GM12872 (cell line): Measurements from ENCODE around the gene RPRML.

Experiments used
- TF ChIP-seq, protein P1 (sequence below): IDR thresholded peaks from 3 replicates; pipeline ENCODE4 v1.5.1; 2011; ENCODE audit warnings: low read depth, mild to moderate bottlenecking, low read length, moderate library complexity; ENCODE audit not compliant: insufficient read depth

Gene RPRML

GRCh38 chr17:46971647-46972300 lies 7.3 kb downstream of the RPRML start:
- TF ChIP-seq, protein P1, sequence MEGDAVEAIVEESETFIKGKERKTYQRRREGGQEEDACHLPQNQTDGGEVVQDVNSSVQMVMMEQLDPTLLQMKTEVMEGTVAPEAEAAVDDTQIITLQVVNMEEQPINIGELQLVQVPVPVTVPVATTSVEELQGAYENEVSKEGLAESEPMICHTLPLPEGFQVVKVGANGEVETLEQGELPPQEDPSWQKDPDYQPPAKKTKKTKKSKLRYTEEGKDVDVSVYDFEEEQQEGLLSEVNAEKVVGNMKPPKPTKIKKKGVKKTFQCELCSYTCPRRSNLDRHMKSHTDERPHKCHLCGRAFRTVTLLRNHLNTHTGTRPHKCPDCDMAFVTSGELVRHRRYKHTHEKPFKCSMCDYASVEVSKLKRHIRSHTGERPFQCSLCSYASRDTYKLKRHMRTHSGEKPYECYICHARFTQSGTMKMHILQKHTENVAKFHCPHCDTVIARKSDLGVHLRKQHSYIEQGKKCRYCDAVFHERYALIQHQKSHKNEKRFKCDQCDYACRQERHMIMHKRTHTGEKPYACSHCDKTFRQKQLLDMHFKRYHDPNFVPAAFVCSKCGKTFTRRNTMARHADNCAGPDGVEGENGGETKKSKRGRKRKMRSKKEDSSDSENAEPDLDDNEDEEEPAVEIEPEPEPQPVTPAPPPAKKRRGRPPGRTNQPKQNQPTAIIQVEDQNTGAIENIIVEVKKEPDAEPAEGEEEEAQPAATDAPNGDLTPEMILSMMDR: no peak

DNA sequence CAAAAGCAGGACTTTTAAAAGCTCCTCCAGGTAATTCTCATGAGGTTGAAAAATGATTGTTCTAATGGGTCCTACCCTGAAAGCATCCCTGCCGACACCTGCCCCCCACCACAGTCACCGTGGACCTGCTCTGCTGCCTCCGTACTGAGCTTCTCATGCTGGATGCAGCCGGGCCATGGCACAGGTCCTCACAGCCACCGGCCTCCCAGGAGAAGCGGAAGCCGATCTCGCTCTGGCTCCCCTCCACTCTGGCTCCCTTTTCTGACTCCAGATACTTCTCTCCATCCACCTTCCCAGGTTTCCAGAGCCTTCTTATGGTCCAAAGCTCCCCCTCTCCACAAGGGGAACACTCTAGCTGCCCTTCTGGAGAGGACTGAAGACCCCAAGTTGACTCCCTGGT lies 10.2 kb downstream of the RPRML start:
- TF ChIP-seq, protein P1: no peak

DNA sequence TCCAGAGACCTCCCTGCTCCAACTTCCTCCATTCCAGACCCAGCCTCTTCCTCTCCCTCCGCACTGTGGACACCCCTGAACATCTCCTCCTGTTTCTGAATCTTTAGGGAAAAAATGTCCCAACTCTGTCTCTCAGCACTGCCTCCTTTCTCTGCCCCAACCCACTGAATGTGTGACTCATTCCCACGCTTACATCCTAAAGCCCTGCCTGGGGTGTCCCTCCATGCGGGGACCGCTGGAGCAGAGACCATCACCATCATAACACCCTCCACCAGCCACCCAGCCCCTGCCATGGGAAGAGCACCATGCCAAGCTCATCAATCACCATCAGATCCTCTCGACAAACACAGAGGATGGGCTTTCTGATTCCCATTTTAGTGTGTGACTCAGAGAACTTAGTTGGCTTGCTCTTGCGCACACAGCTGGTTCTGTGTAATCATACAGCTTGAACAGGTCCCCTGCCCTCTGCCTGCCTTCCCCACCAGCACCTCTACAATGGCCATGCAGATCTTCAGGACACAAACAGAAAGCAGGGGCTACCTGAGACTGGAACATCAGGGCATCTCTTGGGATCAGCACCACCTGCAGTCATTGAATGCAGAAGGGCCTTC lies 10.7 kb downstream of the RPRML start:
- TF ChIP-seq, protein P1: no peak

DNA sequence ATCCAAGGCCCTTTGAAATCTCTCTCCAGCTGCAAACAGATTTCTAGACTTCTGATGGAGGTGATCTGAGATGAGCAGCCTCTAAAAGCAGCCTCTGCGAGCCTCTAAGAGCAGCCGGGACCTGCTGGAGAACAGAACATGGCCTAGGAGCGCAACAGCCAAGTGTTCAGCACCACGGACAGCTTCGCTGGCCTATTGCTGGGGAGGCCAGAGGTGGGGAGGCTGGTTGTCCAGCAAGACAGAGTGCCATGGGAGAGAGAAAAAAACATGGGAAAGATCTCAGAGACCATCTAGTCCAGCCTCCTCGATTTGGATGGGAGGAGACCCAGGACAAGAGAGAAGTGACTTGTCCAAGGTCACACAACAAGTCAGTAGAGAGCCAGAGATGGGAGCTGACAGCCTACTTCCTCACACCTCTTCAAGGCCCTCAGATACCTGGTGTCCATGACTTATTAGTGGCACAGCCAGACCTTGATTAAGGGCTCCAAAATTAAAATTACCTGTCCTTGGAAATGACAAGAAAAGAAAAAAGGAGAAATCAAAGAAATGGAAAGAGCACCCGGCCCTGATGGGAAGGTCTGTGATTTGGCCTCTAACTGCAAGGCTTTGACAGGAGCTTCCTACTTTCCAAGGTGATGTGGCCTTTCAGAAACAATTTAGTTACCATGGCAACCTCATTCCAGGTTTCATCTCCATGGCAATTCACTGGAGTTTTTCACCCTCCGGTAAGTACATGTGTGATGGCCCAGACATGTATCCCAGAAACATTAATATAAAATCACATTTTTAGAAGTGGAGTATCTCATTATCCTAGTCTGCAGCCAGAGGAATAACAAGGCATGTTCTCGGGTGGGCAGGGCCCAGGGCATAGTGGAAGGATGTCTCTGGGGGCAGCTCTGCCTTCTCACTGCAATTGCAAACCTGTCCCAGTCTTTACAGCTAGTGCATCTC lies 14.5 kb downstream of the RPRML start:
- TF ChIP-seq, protein P1: no peak

DNA sequence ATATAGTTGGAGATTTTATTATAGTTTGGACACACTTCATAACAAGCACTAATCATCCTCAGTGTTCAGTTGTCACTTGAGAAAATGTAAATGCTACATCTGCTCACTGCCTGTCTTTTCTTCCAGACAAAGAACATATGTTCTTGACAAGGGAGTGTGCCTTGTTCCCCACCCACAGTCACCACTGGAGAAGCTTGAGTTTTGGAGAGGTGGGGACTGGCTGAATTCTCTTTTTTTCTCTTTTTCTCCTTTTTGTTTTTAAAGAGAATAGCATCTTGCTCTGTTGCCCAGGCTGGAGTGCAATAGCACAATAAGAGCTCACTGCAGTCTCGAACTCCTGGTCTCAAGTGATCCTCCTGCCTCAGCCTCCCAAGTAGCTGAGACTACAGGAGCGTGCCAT lies 15.5 kb downstream of the RPRML start:
- TF ChIP-seq, protein P1: no peak

- TF ChIP-seq, protein P1: no peak
These were observed 16.7 kb downstream of the RPRML start for GRCh38 chr17:46962374-46962790.

- TF ChIP-seq, protein P1: no peak
These were observed 18.9 kb downstream of the RPRML start for GRCh38 chr17:46960152-46960551.
